ENCODE results near the gene PCDH17.

DNA sequence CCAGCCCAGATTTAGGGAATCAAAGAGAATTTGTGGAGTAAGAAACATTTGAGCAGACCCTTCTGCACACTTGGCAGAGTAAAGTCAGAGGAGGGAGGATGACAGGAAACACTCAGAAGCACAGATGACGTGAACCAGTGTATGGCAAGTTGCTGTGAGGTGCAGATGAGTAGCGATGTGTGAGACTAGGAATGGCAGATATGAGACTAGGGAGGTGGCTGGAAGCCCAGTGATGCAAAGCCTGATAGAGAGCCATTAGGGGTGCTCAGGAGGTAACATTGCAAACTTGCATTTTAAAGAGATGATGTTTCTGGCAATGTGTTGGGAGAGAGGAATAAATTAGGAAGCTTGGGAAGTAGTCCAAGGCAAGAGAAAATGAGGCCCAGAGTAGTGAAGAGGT lies 44.0 kb downstream of the PCDH17 start:
- no peak for TF ChIP-seq POLR2AphosphoS5 (IDR thresholded peaks at IDR 0.05; ENCODE audit: low read depth)
- TF ChIP-seq, protein P1, sequence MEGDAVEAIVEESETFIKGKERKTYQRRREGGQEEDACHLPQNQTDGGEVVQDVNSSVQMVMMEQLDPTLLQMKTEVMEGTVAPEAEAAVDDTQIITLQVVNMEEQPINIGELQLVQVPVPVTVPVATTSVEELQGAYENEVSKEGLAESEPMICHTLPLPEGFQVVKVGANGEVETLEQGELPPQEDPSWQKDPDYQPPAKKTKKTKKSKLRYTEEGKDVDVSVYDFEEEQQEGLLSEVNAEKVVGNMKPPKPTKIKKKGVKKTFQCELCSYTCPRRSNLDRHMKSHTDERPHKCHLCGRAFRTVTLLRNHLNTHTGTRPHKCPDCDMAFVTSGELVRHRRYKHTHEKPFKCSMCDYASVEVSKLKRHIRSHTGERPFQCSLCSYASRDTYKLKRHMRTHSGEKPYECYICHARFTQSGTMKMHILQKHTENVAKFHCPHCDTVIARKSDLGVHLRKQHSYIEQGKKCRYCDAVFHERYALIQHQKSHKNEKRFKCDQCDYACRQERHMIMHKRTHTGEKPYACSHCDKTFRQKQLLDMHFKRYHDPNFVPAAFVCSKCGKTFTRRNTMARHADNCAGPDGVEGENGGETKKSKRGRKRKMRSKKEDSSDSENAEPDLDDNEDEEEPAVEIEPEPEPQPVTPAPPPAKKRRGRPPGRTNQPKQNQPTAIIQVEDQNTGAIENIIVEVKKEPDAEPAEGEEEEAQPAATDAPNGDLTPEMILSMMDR (IDR thresholded peaks at IDR 0.05; ENCODE audit: insufficient read depth, low read length): no peak
- TF ChIP-seq, protein P2, sequence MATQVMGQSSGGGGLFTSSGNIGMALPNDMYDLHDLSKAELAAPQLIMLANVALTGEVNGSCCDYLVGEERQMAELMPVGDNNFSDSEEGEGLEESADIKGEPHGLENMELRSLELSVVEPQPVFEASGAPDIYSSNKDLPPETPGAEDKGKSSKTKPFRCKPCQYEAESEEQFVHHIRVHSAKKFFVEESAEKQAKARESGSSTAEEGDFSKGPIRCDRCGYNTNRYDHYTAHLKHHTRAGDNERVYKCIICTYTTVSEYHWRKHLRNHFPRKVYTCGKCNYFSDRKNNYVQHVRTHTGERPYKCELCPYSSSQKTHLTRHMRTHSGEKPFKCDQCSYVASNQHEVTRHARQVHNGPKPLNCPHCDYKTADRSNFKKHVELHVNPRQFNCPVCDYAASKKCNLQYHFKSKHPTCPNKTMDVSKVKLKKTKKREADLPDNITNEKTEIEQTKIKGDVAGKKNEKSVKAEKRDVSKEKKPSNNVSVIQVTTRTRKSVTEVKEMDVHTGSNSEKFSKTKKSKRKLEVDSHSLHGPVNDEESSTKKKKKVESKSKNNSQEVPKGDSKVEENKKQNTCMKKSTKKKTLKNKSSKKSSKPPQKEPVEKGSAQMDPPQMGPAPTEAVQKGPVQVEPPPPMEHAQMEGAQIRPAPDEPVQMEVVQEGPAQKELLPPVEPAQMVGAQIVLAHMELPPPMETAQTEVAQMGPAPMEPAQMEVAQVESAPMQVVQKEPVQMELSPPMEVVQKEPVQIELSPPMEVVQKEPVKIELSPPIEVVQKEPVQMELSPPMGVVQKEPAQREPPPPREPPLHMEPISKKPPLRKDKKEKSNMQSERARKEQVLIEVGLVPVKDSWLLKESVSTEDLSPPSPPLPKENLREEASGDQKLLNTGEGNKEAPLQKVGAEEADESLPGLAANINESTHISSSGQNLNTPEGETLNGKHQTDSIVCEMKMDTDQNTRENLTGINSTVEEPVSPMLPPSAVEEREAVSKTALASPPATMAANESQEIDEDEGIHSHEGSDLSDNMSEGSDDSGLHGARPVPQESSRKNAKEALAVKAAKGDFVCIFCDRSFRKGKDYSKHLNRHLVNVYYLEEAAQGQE (IDR thresholded peaks at IDR 0.05; ENCODE audit: insufficient replicate concordance, low read depth): no peak

Data from HL-60 (cell line).